Osteoblast (primary cell): ENCODE results near the gene GASK1B. TPM values are rescaled to one million over a fixed set of nuclear protein-coding genes. Genes with fewer than 3 reads are reported as not detected.

Experiments used
- DNase-seq: peaks from one replicate; pipeline ENCODE4 v3.0.0; 2011; ENCODE audit warnings: low spot score, mixed read lengths; ENCODE audit not compliant: insufficient read length; ENCODE audit errors: missing footprints
- H2AFZ ChIP-seq: 2 replicates; pipeline ENCODE4 v1.6.0; 2011; ENCODE audit warnings: mild to moderate bottlenecking, low read length
- H3K27ac ChIP-seq: 2 replicates; pipeline ENCODE4 v1.5.1; 2011; ENCODE audit warnings: mild to moderate bottlenecking, low read depth, low read length, moderate library complexity
- H3K27me3 ChIP-seq: 2 replicates; pipeline ENCODE4 v1.6.0; 2012; ENCODE audit warnings: mild to moderate bottlenecking, control low read depth, inconsistent platforms, low read length, moderate library complexity; ENCODE audit not compliant: insufficient read depth
- H3K36me3 ChIP-seq: 2 replicates; pipeline ENCODE4 v1.5.1; 2011; ENCODE audit warnings: mild to moderate bottlenecking, low read length, control low read depth, moderate library complexity; ENCODE audit not compliant: insufficient read depth
- H3K4me1 ChIP-seq: 2 replicates; pipeline ENCODE4 v1.5.1; 2011; ENCODE audit warnings: mild to moderate bottlenecking, low read length, control low read depth, moderate library complexity; ENCODE audit not compliant: insufficient read depth
- H3K4me2 ChIP-seq: 2 replicates; pipeline ENCODE4 v1.6.0; 2011; ENCODE audit warnings: mild to moderate bottlenecking, low read length; ENCODE audit not compliant: insufficient read depth
- H3K4me3 ChIP-seq: fragments of 200-600 bp; sonication (generic); 3 replicates; pipeline ENCODE4 v1.5.1; 2012; ENCODE audit warnings: mild to moderate bottlenecking, low read length, inconsistent platforms; ENCODE audit not compliant: insufficient read depth
- H3K79me2 ChIP-seq: 2 replicates; pipeline ENCODE4 v1.6.0; 2012; ENCODE audit warnings: mild to moderate bottlenecking, low read length, control low read depth, inconsistent platforms; ENCODE audit not compliant: insufficient read depth
- H3K9me3 ChIP-seq: 2 replicates; pipeline ENCODE4 v1.5.1; 2011; ENCODE audit warnings: low read depth, low read length, control low read depth
- H4K20me1 ChIP-seq: 2 replicates; pipeline ENCODE4 v1.6.0; 2012; ENCODE audit warnings: mild to moderate bottlenecking, low read length, control low read depth; ENCODE audit not compliant: insufficient read depth
- total RNA-seq: library from RNA; depleted of rRNA; stranded (reverse); fragments of >200 nt; gene quantifications from 2 replicates; pipeline ENCODE4 v1.2.3, GENCODE V29; 2012
- TF ChIP-seq, protein P1 (sequence below): IDR thresholded peaks from 2 replicates; pipeline ENCODE4 v1.5.1; 2011; ENCODE audit warnings: mild to moderate bottlenecking, low read depth, low read length, moderate library complexity; ENCODE audit errors: extremely low read depth

The GASK1B gene
- total RNA-seq, 1 donor = 42.0 TPM

DNA sequence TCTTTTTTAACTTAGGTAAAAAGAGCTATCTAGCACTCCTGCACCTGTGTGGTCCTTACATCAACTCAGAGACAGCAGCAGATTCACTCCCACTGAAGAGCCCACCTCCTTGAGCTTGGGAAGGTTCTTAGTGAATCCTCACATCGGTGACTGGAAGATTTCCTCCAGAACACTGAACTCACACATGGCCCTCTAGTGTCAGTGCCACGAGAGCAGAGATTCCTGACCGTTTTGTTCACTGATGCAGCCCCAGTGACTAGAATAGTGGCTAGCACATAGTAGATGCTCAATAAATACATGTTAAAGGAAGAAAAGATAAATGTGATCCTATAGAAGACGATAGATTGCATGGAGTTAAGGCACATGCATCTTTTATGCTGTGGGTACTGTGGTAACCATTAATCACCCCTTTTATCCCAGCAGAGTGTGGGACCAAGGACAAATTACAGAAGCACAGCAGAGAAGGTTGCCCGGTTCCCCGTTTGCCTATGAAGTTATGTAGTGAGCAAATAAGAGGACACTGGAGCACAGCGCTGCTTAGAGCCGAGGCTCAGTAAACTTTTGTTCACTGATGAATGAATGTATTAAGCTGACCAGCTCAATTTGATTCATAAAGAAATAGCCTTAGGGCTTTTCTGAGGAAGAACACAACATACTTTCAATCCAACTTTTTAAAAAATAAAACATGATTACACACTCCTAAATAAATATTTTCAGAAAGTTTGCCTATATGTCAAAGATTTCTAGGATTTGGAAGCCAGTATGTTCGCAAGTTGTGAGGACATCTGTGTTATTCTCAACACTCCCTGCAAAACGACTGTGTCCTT, 8.7 kb downstream of the GASK1B start:
- peaks cover 29% of the 10 kb centered on the region for H3K4me1 ChIP-seq
- TF ChIP-seq, protein P1, sequence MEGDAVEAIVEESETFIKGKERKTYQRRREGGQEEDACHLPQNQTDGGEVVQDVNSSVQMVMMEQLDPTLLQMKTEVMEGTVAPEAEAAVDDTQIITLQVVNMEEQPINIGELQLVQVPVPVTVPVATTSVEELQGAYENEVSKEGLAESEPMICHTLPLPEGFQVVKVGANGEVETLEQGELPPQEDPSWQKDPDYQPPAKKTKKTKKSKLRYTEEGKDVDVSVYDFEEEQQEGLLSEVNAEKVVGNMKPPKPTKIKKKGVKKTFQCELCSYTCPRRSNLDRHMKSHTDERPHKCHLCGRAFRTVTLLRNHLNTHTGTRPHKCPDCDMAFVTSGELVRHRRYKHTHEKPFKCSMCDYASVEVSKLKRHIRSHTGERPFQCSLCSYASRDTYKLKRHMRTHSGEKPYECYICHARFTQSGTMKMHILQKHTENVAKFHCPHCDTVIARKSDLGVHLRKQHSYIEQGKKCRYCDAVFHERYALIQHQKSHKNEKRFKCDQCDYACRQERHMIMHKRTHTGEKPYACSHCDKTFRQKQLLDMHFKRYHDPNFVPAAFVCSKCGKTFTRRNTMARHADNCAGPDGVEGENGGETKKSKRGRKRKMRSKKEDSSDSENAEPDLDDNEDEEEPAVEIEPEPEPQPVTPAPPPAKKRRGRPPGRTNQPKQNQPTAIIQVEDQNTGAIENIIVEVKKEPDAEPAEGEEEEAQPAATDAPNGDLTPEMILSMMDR = no peak
- DNase-seq = no peak
- H4K20me1 ChIP-seq = peaks cover 2% of the 10 kb centered on the region
- no peaks in the 10 kb centered on the region for H3K27me3 ChIP-seq
- H3K36me3 ChIP-seq = peaks cover 4% of the 10 kb centered on the region
- no peak overlapping the region for H3K4me3 ChIP-seq
- H3K4me2 ChIP-seq = no peak overlapping the region
- H3K27ac ChIP-seq = no peak overlapping the region
- H3K9me3 ChIP-seq = no peaks in the 10 kb centered on the region
- H2AFZ ChIP-seq = peak overlapping the region; percentile 29
- H3K79me2 ChIP-seq = peaks cover 28% of the 10 kb centered on the region

DNA sequence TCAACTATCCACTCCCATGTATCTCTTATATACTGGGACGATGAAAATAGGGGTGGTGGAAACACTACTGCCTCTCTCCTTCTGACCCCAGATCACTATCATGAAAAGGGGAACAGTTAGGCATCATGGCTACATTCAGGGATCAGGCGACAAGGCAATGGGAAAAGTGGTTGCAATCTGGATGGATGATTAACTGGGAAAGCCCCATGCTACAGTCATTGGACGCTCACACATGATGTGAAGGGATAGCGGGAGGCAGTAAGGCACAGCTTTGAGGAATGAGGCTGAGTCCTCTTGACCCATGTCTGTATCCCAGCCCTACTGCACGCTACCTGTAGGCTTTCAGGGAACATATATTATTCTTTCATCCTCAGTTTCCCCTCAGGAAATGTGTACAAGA, 10.2 kb downstream of the GASK1B start:
- Histone ChIP-seq H3K4me2 (peak overlapping the region; percentile 63), H3K4me3 (no peak overlapping the region), H3K27ac (peak overlapping the region; percentile 79), H2AFZ (no peak overlapping the region), H3K79me2 (peaks cover 17% of the 10 kb centered on the region), H3K36me3 (no peaks in the 10 kb centered on the region), H3K27me3 (no peaks in the 10 kb centered on the region), H3K9me3 (no peaks in the 10 kb centered on the region), H3K4me1 (peaks cover 28% of the 10 kb centered on the region), H4K20me1 (no peaks in the 10 kb centered on the region)
- no peak for DNase-seq
- TF ChIP-seq, protein P1 = no peak

DNA sequence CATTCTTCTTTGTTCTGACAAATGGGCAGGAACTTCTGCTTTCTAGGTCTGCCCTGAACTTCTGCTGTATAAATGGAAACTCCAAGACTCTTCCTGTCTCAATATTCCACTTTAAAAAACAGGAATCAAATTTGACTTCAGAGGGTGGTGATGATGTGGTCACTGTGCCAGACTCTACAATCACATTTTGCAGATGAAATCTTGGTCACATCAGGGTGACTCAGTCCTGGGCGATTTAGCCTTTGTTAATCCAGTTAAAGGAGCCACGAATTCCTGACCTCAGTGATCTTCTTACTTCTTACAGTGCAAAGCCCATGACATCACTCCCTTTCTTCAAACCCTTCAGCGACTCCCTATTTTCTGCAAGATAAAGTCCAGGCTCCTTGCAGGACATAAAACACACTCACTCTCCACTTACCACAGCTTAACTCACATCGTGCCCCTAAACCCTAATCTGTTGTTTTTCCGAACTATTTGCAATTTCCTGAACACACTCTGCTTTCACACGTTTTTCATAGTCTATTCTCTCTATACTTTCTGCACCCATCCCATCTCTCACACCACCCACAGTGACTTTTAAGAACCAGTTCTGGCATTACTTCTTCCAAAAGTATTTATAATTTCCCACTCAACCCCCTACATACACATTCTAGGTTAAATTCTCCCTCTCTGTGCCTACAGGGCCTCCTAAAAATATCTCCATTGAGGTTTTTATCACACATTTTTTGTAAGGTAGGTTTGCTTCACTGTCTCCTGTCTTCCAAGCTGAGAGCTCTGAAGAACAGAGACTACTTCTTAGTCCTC, 11.1 kb downstream of the GASK1B start:
- Histone ChIP-seq H2AFZ (peak overlapping the region; percentile 25), H3K27me3 (no peaks in the 10 kb centered on the region), H3K9me3 (no peaks in the 10 kb centered on the region), H3K4me3 (no peak overlapping the region), H3K4me2 (peak overlapping the region; percentile 63), H4K20me1 (no peaks in the 10 kb centered on the region), H3K27ac (peak overlapping the region; percentile 79), H3K4me1 (peaks cover 28% of the 10 kb centered on the region), H3K79me2 (peaks cover 20% of the 10 kb centered on the region), H3K36me3 (no peaks in the 10 kb centered on the region)
- TF ChIP-seq, protein P1 = no peak
- DNase-seq = peak; percentile 86

DNA sequence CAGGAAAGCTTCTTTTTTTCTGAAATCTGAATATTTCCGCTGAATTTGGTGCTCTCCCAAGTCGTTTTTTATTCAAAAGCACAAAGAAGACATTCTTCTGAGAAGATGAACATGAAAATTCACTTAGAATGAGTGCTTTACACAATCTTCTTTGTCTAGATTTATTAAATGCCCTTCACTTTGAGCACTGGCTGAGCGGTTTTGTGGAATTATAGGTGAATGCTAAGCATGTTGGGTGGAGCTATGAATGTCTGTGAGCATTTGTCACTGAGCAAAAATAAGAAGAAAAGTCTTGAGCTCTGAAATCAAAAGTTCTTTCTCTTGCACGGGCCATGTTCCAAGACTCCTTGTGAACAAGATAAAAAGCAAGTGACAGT, 13.1 kb downstream of the GASK1B start:
- no peak overlapping the region for H2AFZ ChIP-seq
- no peak overlapping the region for H3K4me2 ChIP-seq
- H3K36me3 ChIP-seq = no peaks in the 10 kb centered on the region

More for the DNA sequence above, 13.1 kb downstream of the GASK1B start:
- TF ChIP-seq, protein P1 = no peak
- Histone ChIP-seq H3K9me3 (no peaks in the 10 kb centered on the region), H3K79me2 (peaks cover 17% of the 10 kb centered on the region), H4K20me1 (no peaks in the 10 kb centered on the region), H3K27me3 (no peaks in the 10 kb centered on the region), H3K4me1 (peaks cover 28% of the 10 kb centered on the region), H3K27ac (peak overlapping the region; percentile 21), H3K4me3 (no peak overlapping the region)
- no peak for DNase-seq
